SK-N-SH treated with all-trans-retinoic acid at 6 μM for 48 hours (cell line): Measurements from ENCODE around the gene CRYGS.

Experiments
- ARNTL ChIP-seq: fragments of 450-650 bp; formaldehyde crosslinking; IDR thresholded peaks from 2 replicates; pipeline ENCODE4 v1.5.0; 2020; ENCODE audit warnings: low read depth, mild to moderate bottlenecking, moderate library complexity, borderline replicate concordance
- ESRRG ChIP-seq: fragments of 250-450 bp; sonication (Bioruptor Pico); IDR thresholded peaks from 2 replicates; pipeline ENCODE4 v1.6.1; 2021; ENCODE audit warnings: mild to moderate bottlenecking
- RARB ChIP-seq: fragments of 250-450 bp; sonication (Bioruptor Pico); IDR thresholded peaks from 2 replicates; pipeline ENCODE4 v1.8.0; 2021; ENCODE audit warnings: mild to moderate bottlenecking, moderate library complexity
- TOX ChIP-seq: fragments of 250-450 bp; sonication (Bioruptor Pico); IDR thresholded peaks from 2 replicates; pipeline ENCODE4 v1.8.0; 2021; ENCODE audit warnings: mild to moderate bottlenecking, moderate library complexity, borderline replicate concordance
- ZFP3 ChIP-seq: fragments of 250-450 bp; sonication (Bioruptor Pico); IDR thresholded peaks from 2 replicates; pipeline ENCODE4 v1.5.0; 2020; ENCODE audit warnings: mild to moderate bottlenecking, moderate library complexity
- ZFP30 ChIP-seq: fragments of 450-650 bp; formaldehyde crosslinking; IDR thresholded peaks from 2 replicates; pipeline ENCODE4 v1.5.0; 2022; ENCODE audit warnings: mild to moderate bottlenecking, moderate library complexity
- ZNF70 ChIP-seq: fragments of 450-650 bp; formaldehyde crosslinking; IDR thresholded peaks from 2 replicates; pipeline ENCODE4 v1.5.0; 2020; ENCODE audit warnings: mild to moderate bottlenecking, moderate library complexity
- TF ChIP-seq, protein P1 (sequence below): fragments of 250-450 bp; sonication (Bioruptor Pico); IDR thresholded peaks from 2 replicates; pipeline ENCODE4 v1.5.1; 2021; ENCODE audit warnings: mild to moderate bottlenecking, moderate library complexity

DNA sequence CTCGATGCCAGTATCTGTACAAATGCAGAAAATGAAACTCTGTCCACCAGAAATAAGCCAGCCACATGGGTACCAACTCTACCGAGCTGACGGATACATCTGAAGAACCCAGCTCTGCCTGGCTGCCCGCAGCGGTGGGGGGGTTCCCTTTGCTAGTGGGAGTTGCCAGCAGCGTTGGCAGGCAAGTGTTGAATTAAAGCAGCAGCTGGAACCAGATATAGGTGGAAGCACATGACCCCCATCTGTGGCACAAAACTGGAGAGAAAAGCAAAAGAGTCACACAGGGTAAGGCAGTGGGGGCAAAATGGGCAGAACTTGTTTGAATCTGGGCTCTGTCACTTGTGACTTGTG lies 17.9 kb downstream of the CRYGS start:
- no peak for TF ChIP-seq ESRRG (CRISPR knock-in tag)
- no peak for TF ChIP-seq ZFP3
- no peak for TF ChIP-seq ZFP30 (CRISPR knock-in tag)
- TF ChIP-seq TOX (CRISPR knock-in tag), result no peak
- no peak for TF ChIP-seq ARNTL
- no peak for TF ChIP-seq RARB
- TF ChIP-seq, protein P1, sequence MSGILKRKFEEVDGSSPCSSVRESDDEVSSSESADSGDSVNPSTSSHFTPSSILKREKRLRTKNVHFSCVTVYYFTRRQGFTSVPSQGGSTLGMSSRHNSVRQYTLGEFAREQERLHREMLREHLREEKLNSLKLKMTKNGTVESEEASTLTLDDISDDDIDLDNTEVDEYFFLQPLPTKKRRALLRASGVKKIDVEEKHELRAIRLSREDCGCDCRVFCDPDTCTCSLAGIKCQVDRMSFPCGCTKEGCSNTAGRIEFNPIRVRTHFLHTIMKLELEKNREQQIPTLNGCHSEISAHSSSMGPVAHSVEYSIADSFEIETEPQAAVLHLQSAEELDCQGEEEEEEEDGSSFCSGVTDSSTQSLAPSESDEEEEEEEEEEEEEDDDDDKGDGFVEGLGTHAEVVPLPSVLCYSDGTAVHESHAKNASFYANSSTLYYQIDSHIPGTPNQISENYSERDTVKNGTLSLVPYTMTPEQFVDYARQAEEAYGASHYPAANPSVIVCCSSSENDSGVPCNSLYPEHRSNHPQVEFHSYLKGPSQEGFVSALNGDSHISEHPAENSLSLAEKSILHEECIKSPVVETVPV, result no peak
- no peak for TF ChIP-seq ZNF70 (CRISPR knock-in tag)
